Measurements from ENCODE around the gene DNTTIP2.
"Not testable (repeated sequence)": the region's sequence is repeated elsewhere in the genome, so short reads cannot be mapped to it uniquely, and the experiment has no call there.

DNTTIP2 gene

DNA sequence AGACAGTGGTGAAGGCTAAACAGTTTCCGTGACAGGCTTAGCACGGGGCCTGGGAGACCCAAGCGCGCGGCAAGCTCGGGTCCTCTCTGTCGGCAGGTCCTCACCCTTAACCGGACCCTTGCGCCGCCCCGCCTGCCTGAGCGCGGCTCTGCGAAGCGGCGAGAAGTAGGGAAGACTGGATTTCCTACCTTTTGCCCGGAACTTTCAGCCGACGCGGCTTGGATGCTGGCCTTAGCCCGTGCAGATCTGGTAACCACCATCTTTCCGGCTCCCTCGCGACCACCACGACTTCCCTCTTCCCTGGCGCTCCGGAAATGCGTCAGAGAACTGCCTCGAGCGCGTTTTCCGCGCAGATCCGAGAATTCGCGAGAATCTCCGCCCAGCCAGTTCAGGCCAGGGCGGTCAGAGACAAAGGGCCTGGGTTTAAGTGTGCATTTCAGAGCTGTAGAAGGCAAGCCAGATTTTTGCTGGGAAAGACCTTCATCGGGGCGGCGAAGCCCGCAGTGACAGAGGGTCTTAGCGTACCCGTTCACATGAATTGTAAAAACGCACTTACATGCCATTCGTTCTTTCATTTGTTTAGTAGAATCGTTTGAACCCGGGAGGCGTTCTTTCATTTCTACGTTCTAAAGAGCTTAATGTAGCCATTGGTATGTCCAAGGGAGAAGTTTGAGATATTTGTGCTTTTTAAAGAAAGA is at the start of gene DNTTIP2:
DNTTIP2 (minus strand) TSS at position 318 of the 698 bp plus-strand sequence; CDS start at position 260, 58 bp downstream.
- peak; percentile 94 for DNase-seq

- DNase-seq = no peak
These were observed 46.2 kb upstream of the DNTTIP2 start for GRCh38 chr1:93925206-93925605.

- DNase-seq = no peak
These were observed 40.8 kb upstream of the DNTTIP2 start for GRCh38 chr1:93919780-93920179.

DNA sequence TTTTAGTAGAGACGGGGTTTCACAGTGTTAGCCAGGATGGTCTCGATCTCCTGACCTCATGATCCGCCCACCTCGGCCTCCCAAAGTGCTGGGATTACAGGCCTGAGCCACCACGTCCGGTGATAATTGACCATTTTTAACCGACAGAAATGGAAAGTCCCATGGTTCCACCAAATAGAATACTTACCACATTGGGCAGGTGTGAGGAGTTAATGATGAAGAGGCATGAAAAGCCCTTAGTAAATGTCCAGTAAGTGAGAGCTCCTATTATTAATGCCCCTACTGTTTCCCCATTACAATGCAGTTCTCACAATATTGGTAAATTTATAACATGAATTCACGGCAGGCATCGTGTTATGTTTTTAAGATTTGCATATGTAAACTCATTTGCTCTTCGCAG is 38.3 kb upstream of the DNTTIP2 start:
- DNase-seq = no peak

DNA sequence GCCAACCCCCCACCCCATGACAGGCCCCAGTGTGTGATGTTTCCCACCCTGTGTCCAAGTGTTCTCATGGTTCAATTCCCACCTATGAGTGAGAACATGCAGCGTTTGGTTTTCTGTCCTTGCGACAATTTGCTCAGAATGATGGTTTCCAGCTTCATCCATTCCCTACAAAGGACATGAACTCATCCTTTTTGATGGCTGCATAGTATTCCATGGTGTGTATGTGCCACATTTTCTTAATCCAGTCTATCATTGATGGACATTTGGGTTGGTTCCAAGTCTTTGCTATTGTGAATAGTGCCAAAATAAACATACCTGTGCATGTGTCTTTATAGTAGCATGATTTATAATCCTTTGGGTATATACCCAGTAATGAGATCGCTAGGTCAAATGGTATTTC is 31.9 kb upstream of the DNTTIP2 start:
- DNase-seq = not testable (repeated sequence)

DNA sequence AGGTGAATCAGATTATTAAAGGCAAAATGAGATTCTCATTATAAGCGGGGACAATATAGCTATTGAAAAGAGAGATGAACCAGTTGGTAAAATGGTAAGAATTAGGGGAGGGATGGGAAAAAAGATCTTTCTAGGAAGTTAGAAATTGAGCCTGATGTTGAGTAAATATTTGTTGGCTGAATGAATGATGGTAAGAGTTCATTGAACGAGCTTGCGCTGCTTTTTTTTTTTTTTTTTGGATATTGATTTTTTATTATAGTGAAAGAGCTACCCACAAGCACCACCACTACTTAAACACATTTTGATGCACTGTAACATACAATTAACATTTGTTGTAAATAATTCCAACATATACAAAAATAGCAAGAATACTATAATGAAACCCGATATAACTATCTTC is 31.3 kb upstream of the DNTTIP2 start:
- no peak for DNase-seq

DNA sequence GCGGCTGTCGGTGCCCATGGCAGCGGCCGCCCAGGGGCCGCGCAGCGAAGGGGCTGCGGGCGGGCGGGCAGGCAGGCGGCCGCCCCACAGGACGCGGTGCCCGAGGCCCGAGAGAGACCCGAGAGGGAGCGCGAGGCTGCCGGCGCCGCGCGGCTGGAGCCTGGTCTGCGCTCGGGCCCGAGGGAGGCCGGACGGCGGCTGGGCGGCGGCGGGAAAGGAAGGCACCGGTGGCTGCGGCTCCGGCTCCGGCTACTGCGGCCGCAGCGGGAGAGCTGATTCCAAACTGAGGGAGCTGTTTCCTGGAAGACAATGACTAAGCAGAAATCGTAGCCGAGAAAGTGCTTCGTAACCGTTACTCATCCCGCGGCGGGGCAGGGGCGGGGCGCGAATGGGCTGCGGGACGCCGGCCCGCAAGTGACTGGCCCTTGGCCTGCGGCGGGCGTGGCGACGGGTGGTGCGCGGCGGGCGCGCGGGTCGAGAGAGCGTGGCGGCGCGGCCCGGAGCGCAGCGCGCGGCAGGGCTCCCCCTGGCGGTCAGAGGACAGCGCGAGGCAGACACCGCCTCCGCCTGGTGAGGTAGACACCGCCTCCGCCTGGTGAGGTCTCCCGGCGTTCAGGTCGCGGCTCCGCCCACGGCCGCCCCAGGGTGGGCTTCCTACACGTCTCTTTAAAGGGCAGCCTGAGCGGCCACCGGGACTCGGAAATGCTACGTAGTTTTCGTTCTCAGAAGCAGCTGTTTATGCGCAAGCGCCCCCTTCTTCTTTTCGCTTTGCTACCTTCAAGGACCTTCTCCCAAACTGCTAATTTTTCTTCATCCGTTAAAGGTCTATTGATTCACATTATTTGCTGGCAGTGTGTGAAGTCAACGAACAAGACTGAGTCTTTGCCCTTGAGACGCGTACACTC is 30.4 kb upstream of the DNTTIP2 start, which contains the start of gene GCLM:
GCLM (minus strand) TSS at position 285 of the 905 bp plus-strand sequence; CDS start at position 18, 267 bp downstream.
- peak; percentile 93 for DNase-seq

GRCh38 chr1:93908394-93909145 is 29.6 kb upstream of the DNTTIP2 start:
- DNase-seq = peak; percentile 60

- no peak for DNase-seq
These were observed 28.7 kb upstream of the DNTTIP2 start for GRCh38 chr1:93907718-93908117.

DNA sequence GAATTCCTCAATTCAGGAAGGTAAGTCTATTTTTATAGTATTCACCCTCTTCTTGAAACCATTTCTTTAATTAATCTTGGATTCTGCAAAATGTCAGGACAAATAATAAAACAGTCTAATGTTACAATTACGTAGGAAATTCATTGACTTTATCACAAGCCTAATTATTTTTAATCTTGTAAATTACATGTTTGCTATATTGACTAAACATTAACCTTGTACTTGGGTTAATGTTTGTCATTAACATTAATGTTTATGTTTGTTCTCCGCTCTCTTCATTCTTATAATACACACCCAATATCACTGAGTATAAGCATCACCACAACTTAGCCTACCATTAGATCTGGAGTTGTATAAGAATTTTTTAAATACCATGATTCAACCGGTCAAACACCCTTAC is 27.5 kb upstream of the DNTTIP2 start:
- DNase-seq = no peak

- DNase-seq = peak; percentile 15
These were observed 26.7 kb upstream of the DNTTIP2 start for GRCh38 chr1:93905734-93906133.

DNA sequence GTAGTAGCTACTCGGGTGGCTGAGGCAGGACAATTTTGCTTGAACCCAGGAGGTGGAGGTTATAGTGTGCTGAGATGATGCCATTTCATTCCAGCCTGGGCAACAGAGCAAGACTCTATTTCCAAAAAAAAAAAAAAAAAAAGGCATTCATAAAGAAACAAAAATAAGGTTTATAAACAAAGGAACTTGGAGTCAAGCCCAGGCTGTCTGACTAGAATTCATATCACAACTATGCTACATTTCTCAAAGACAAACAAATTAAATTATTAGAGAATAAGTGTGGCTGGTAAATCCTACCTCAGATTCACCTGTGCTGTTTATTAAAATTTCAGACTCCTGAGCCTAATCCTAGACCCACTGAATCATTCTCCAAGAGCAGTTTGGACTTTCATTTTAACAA is 26.0 kb upstream of the DNTTIP2 start:
- DNase-seq = no peak

DNA sequence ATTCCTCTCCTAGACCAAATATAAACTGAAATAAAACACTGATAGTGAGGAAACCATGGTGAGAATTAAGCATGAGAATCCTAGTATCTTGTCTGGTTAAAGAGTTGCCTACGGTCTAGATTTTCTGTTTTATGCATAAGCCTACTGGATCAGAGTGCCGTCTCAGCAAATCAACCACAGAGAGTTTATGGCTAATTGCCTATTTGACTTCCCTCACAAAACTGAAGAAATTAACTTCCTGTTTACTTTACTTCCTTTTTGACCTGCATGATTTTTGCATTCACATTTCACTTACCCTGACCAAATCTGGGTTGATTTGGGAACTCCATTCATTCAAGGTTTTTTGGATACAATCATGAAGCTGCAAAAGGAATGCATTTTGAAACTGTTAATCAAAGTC is 25.2 kb upstream of the DNTTIP2 start:
- DNase-seq = peak; percentile 18

GRCh38 chr1:93900723-93901504 is 21.9 kb upstream of the DNTTIP2 start:
- no peak for DNase-seq

DNA sequence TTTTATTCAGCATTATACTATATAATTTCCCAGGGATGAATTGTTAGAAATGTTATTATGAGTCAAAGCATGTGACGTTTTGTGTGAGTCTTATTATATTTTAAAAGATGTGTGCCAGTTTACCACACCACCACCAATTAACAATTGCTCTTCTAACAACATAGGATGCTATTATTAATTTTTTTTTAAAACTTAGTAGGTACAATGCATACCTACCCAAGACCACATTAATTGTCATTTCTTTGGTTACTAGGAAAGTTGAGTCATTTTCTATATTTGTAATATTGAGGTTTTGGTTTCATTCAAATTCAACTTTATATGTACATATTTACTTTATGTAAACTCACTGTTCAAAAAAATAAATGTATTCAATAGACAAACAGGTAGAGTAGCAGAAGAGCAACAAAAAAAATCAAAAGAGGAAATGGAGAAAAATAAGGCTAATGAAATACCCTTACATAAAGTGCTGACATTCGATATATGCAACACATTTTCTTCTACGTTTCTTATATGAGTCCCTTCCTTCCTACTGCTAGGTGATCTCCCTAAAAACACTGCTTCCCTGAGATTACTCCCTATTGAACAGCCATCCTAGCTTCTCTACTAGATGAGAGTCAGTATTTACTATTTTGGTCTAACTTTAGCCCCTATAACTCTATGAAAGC is 20.7 kb upstream of the DNTTIP2 start:
- DNase-seq = no peak

DNA sequence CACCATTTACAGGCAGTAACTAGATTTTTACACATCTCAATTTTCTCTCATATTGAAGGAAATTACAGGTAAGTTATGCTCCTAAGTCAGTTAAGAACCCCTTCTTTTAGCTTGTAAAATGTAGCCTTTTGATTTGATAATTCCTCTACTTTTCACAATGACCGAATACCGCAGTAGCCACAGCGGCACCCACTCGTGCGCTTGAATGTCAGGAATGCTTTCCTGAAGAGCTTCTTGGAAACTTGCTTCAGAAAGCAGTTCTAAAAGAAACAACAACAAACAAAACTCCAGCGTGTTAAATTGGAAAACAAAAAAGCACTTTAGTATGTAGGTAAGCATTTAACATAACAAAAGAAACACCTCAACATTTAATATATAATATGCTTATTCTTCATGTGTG is 9.9 kb upstream of the DNTTIP2 start:
- DNase-seq = no peak

GRCh38 chr1:93882269-93882668 is 3.3 kb upstream of the DNTTIP2 start:
- no peak for DNase-seq

- DNase-seq = no peak
These were observed 1.7 kb upstream of the DNTTIP2 start for GRCh38 chr1:93880731-93881130.

- DNase-seq = peak; percentile 68
These were observed 511 bp downstream of the DNTTIP2 start for GRCh38 chr1:93878501-93878888.

DNA sequence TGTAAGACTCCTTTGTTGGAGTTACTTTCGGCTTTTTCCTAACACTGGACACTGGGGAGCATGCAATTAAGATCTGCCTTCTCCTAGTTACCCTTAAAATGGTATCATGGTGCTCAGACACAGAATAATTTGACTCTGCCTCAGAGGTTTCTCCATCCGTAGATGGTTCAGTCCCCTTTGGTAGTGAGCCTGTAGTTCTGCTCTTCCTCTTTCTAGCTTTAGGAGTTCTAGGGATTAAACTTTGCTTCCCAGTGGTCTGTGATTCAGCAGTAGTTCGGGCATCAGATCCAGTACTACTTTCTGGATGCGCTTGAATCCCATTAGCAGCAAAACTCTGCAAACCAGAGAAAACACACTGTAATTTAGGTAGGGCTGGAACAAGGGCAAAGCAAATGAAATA is 1.5 kb downstream of the DNTTIP2 start:
- no peak for DNase-seq

- DNase-seq = no peak
These were observed 2.8 kb downstream of the DNTTIP2 start for GRCh38 chr1:93876244-93876643.

All from activated CD4-positive, alpha-beta T cell treated with anti-CD3 and anti-CD28 coated beads, Interleukin-2, amount 50 U/mL, for 16 hours (primary cell).